Epidermal melanocyte (primary cell): Measurements from ENCODE around the gene FMC1.
"Not testable (repeated sequence)": the region's sequence is repeated elsewhere in the genome, so short reads cannot be mapped to it uniquely, and the experiment has no call there.

Source experiments
- DNase-seq: peaks from one replicate; pipeline ENCODE4 v3.0.0; 2011; ENCODE audit warnings: low spot score; ENCODE audit not compliant: insufficient read length

Gene FMC1, protein sequence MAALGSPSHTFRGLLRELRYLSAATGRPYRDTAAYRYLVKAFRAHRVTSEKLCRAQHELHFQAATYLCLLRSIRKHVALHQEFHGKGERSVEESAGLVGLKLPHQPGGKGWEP

DNA sequence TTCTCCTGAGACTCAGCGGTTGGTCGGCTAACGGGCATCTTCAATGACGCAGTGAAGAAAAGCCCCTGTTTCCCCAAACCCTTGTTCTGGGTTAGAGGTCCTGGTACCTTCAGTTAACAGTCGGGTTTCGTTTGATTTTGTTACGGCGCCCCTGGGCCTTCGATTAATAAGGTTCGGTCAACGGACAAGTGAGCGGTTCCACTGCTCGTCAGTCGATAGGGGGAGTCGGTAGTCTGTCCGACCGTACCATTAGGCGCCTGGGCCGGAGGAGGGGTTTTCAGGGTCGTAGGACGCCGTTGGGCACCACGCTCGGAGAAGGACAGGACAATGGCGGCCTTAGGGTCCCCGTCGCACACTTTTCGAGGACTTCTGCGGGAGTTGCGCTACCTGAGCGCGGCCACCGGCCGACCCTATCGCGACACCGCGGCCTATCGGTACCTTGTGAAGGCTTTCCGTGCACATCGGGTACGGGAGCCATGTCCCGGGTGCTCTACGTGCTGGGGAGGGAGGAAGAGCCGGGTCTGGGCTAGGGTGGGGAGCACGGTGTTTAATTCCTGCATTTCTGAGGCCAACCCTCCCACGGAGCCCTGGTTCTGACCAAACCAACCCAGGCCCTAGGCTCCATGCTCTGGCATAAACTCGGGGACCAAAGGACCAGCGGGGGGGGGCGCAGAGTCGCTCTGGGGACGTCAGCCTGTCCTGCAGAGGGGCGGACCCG is at the start of gene FMC1:
Gene FMC1, plus strand, starts transcription at position 280 of the 718 bp plus-strand sequence. Its CDS starts 48 bp downstream, at position 328.
- DNase-seq = no peak

DNA sequence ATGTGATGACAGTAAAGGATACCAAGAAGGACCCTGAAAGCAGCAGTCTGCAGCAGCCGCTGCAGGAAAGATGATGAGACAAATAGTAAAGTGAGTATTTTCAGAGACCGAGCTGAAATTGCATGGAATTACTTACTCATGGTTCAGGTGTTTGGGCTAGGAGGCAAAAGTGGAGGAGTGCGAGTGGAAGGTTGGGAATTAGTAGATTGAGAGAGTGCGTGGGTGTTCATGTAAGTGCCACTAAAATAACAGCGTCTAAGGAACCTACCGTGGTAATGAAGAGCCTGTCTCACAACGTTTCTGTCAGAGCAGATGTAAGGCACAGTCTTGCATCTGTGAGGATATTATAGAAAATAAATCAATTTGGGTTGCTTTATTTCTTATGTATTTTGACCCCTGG is 48.3 kb upstream of the FMC1 start:
- no peak for DNase-seq

DNA sequence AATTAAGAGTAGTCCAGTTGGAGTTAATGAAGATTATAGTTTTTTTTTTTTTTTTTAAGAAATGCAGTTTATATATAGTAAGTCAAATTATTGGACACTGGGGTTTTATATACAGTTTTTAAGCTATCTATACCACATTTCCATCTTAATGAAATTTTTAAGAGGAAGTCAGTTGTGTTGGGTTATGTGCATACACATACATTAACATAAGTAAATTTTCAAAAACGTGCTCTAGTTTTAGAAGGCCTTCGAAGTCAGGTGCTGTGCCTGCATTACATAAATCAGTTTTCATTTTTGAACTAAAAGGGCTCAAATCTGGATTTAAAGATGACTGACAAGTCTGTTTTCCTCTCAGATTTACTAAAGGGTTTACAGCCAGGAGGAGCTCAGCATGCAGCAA is 47.6 kb upstream of the FMC1 start:
- DNase-seq = no peak

DNA sequence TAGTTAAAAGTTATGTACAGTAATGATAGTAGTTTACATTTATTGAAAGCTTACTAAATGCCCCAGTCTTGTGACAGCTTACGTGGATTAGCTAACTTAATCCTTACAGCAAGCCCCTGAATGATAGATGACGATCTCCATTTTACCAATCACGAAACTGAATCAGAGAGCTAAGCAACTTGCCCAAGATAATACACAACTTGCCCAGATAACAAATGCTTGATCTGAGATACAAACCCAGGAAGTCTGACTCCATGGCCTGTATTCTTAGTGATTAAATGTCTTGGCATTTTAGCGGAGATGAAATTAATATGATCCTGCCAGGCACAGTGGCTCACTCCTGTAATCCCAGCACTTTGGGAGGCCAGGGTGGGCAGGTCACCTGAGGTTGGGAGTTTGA is 46.9 kb upstream of the FMC1 start:
- no peak for DNase-seq

DNA sequence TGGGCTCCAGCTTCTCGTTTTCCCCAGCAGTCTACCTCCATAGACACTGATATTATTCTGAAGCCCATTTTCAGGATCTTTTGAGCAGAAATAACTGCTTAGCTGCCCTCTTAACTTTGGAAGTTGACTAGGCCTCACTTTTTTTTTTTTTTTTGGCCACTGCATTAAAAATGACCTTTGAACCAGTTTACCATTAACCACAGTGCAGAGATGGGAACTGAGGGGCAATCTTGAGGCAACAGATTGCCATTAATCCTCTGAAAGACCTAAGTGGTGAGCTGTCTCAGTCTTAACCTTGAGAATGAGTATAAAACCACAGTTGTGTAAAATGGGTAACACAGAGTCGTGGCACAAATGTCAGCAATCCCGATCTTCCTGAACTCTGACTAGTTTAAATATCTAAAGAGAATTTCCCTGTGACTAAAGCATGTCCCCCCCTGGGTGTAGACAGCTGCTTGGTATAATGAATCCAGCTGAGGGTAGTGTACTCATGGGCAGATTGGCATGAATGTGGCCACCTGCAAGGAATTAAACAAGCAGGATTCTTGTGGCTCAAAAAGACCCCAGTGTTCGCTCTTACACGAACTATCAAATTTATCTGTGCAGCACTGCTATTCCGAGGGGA is 46.1 kb upstream of the FMC1 start:
- no peak for DNase-seq

DNA sequence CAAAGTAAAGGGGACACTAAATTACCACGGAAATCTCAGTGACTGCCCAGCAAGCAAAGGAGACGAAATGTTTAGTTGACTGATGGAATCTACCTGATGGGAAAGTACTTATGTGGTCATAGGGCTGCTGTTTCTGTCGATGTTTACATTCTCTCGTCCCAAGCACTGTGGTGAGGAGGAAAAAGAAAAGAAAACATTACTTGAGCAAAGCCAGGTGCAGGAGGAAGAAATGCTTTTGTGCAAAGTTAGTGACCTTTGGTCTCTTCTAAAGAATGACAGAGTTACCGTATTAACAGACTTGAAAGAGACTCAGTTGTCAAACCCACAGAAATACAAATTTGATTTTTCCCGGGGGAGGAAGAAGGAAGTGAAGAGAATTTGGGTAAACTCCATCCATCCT is 43.3 kb upstream of the FMC1 start:
- no peak for DNase-seq

- DNase-seq = no peak
These were observed 41.8 kb upstream of the FMC1 start for GRCh38 chr7:139299296-139299695.

DNA sequence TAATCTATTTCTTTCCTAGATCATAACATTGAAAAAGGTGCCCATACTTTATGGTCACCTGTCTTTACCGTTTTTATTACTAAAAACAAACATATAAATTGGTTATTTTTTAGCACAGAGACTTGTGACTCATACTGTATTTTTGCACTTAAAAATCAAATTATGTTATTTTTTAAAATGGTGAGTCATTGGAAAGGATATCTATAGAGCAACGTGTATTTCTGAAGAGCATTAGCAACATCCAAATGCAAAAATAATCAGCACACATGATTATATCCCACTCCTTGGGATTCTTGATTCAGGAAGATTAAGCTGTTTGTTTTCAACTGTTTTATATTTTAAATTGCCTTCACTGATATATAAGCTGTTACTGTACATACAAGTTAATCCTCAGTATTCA is 40.7 kb upstream of the FMC1 start:
- no peak for DNase-seq

- DNase-seq = no peak
These were observed 36.6 kb upstream of the FMC1 start for GRCh38 chr7:139304517-139304916.

- no peak for DNase-seq
These were observed 23.1 kb upstream of the FMC1 start for GRCh38 chr7:139317939-139318505.

DNA sequence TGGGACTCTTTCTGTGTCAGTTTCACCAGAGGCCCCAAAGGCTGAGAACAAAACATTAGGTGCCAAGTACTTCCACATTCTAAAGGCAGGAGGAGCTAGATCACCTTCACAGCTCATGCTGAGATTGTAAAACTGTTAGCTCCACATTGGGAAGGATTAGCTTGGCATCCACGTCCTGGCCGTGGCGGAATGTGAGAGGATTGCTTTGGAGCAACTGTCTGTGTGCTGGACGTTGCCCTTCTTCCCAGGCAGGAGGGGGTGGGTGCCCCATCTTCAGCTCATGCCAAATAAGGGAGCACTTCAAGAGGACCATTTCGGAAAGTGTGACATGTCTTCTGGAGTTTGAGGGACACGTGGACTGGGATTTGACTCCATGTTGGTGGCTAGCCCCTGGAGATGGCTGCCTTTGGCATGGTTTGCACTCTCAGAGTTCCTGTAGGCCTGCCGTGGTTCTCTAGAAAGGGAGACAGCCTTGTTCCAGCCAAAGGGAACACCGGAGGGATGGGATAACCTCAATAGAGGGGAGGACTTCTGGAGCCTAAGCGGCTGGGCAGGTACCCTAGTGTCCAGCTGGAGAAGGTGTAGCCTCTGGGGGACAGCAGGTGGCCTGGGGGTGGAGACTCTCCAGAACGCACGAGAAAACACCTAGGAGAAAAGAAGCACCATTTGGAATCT is 19.9 kb upstream of the FMC1 start:
- no peak for DNase-seq

DNA sequence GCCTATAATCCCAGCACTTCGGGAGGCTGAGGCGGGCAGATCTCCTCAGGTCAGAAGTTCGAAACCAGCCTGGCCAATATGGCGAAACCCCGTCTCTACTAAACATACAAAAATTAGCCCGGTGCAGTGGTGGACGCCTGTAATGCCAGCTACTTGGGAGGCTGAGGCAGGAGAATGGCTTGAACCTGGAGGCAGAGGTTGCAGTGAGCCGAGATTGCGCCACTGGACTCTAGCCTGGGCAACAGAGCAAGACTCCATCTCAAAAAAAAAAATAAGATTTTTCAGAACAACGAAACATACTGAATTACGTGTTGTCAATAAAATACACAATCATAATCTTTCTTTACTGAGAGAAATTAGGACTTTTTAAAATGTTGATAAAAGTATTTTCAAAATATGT is 16.4 kb upstream of the FMC1 start:
- not testable (repeated sequence) for DNase-seq

GRCh38 chr7:139328375-139328774 is 12.8 kb upstream of the FMC1 start:
- no peak for DNase-seq

GRCh38 chr7:139329119-139329518 is 12.0 kb upstream of the FMC1 start:
- DNase-seq = no peak

DNA sequence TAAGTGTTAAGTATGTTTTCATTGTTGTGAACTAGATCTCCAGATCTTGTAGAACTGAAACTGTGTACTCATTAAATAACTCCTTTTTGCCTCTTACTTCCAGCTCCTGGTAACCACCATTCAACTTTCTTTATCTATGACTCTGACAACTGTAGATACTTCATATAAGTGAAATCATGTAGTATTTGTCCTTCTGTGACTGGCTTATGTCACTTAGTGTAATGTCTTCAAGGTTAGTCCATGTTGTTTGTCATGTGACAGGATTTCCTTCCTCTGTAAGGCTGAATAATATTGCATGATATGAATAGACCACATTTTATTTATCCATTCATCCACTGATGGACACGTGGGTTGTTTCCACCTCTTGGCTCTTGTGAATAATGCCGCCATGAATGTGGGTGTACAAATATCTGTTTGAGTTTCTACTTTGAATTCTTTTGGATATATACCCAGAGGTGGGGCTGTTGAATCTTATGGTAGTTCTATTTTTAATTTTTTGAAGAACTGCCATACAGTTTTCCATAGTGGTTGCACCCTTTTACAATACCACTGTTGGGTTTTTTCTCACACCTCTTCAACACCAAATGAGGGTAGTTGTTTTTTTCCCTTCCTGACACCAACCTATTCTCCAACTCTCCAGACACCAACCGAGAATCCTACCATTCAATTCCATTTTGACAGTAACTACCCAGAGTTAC is 10.7 kb upstream of the FMC1 start:
- DNase-seq = no peak

- no peak for DNase-seq
These were observed 8.3 kb upstream of the FMC1 start for GRCh38 chr7:139332697-139333359.

DNA sequence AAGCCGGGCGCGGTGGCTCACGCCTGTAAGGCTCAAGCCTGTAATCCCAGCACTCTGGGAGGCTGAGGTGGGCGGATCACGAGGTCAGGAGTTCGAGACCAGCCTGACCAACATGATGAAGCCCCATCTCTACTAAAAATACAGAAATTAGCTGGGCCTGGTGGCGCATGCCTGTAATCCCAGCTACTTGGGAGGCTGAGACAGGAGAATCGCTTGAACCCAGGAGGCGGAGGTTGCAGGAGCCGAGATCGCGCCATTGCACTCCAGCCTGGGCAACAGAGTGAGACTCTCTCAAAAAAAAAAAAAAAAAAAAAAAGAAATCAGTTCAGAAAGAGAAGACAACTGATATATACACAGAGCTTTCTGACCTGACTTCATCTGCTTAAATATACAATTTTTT is 7.7 kb upstream of the FMC1 start:
- DNase-seq = not testable (repeated sequence)

GRCh38 chr7:139334399-139335150 is 6.6 kb upstream of the FMC1 start:
- DNase-seq = no peak

DNA sequence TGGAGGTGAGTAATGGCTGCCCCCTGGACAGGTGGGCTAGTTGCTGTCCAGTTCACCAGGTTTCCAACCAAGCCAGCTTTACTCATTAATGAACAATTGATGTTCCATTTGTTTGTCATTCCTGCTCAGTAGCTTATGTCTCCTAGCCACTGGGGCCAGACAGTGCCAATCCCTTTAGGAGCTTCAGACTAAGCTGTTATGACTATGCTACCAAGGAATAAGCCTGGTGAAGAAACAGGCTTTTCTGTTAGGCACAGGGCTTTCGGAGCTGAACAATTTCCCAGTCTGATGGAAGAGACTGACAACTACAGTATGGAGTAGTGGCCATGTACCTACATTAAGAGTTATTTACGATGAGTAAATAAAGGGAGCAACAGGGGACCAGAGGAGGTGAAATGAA is 2.1 kb upstream of the FMC1 start:
- DNase-seq = no peak

DNA sequence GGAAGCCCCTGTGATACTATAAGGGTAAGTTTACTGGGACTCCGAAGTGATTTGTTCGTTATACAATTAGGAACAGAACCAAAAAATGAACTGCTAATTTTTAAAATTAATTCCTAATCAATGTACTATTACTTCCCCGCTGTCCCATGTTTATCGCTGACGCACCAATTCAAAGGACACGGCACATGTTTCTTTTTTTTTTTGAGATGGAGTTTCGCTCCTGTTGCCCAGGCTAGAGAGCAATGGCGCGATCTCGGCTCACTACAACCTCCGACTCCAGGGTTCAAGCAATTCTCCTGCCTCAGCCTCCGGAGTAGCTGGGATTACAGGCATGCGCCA is 1.5 kb upstream of the FMC1 start:
- no peak for DNase-seq
